WERI-Rb-1 (cell line): ENCODE measurements around the gene UBE2K.
"Not testable (repeated sequence)": the region's sequence is repeated elsewhere in the genome, so short reads cannot be mapped to it uniquely, and the experiment has no call there.

Source experiments
- DNase-seq: peaks from one replicate; pipeline ENCODE4 v3.0.0-alpha.2; 2020
- H3K27ac ChIP-seq: fragments of 250-450 bp; sonication (Bioruptor Pico); 2 replicates; pipeline ENCODE4 v1.5.1; 2020; ENCODE audit warnings: mild to moderate bottlenecking, moderate library complexity
- H3K27me3 ChIP-seq: fragments of 250-450 bp; sonication (Bioruptor Pico); 2 replicates; pipeline ENCODE4 v1.5.1; 2021; ENCODE audit warnings: mild to moderate bottlenecking, low read depth, moderate library complexity; ENCODE audit not compliant: insufficient read depth, severe bottlenecking
- H3K36me3 ChIP-seq: fragments of 250-450 bp; sonication (Bioruptor Pico); 2 replicates; pipeline ENCODE4 v1.5.1; 2020; ENCODE audit warnings: mild to moderate bottlenecking, moderate library complexity
- H3K4me3 ChIP-seq: 2 replicates; pipeline ENCODE4 v1.5.1; 2011; ENCODE audit warnings: low read depth, mild to moderate bottlenecking, control low read depth, low read length
- H3K9me3 ChIP-seq: fragments of 250-450 bp; sonication (Bioruptor Pico); 2 replicates; pipeline ENCODE4 v1.5.1; 2021; ENCODE audit warnings: mild to moderate bottlenecking, moderate library complexity; ENCODE audit not compliant: severe bottlenecking
- CTCF ChIP-seq: IDR thresholded peaks from 2 replicates; pipeline ENCODE4 v1.5.1; 2011; ENCODE audit warnings: low read depth, mild to moderate bottlenecking, control low read depth, inconsistent platforms, low read length

The UBE2K gene

GRCh38 chr4:39763714-39764572 lies 66.0 kb downstream of the UBE2K start:
- Histone ChIP-seq H3K36me3 (peaks cover 81% of the 10 kb centered on the region), H3K27ac (no peak overlapping the region), H3K9me3 (no peaks in the 10 kb centered on the region), H3K4me3 (no peak overlapping the region), H3K27me3 (no peaks in the 10 kb centered on the region)
- TF ChIP-seq CTCF: no peak
- DNase-seq: no peak

- Histone ChIP-seq H3K36me3 (peaks cover 52% of the 10 kb centered on the region), H3K9me3 (no peaks in the 10 kb centered on the region), H3K27ac (no peak overlapping the region), H3K4me3 (no peak overlapping the region), H3K27me3 (no peaks in the 10 kb centered on the region)
- DNase-seq: no peak
- no peak for TF ChIP-seq CTCF
Observed at GRCh38 chr4:39770005-39770404, 72.1 kb downstream of the UBE2K start.

GRCh38 chr4:39770471-39770870 lies 72.5 kb downstream of the UBE2K start:
- Histone ChIP-seq H3K27ac (no peak overlapping the region), H3K4me3 (no peak overlapping the region), H3K36me3 (peaks cover 52% of the 10 kb centered on the region), H3K27me3 (no peaks in the 10 kb centered on the region), H3K9me3 (no peaks in the 10 kb centered on the region)
- no peak for DNase-seq
- no peak for TF ChIP-seq CTCF

- H3K36me3 ChIP-seq: peaks cover 54% of the 10 kb centered on the region
- no peak overlapping the region for H3K4me3 ChIP-seq
- H3K27ac ChIP-seq: no peak overlapping the region
- DNase-seq: no peak
- TF ChIP-seq CTCF: no peak
- H3K9me3 ChIP-seq: no peaks in the 10 kb centered on the region
- H3K27me3 ChIP-seq: no peaks in the 10 kb centered on the region
Observed at GRCh38 chr4:39770969-39771724, 73.2 kb downstream of the UBE2K start.

GRCh38 chr4:39781988-39782387 lies 84.1 kb downstream of the UBE2K start:
- peaks cover 20% of the 10 kb centered on the region for H3K36me3 ChIP-seq
- DNase-seq, H3K9me3 ChIP-seq, H3K27me3 ChIP-seq, H3K27ac ChIP-seq, H3K4me3 ChIP-seq: not testable (repeated sequence)

- TF ChIP-seq CTCF: no peak
- H3K4me3 ChIP-seq: no peak overlapping the region
- H3K9me3 ChIP-seq: no peaks in the 10 kb centered on the region
- H3K36me3 ChIP-seq: no peaks in the 10 kb centered on the region
- H3K27me3 ChIP-seq: no peaks in the 10 kb centered on the region
- DNase-seq: no peak
- H3K27ac ChIP-seq: no peak overlapping the region
Observed at GRCh38 chr4:39785083-39785482, 87.1 kb downstream of the UBE2K start.
